Head of caudate nucleus (tissue), 42 donors: ENCODE measurements around the gene HEBP1.

Experiments
- DNase-seq, 42 donors: peaks; one replicate each; pipeline versions ENCODE4 v3.0.0 to v3.0.0-alpha.2; 2020 to 2021; ENCODE audit warnings: mixed read lengths in 7 of 42
- intact Hi-C: fragments of 100-400 bp; cut with DNase I; formaldehyde crosslinking; loops from one replicate; pipeline ENCODE4 v1.15.0; 2022

Gene HEBP1

DNA sequence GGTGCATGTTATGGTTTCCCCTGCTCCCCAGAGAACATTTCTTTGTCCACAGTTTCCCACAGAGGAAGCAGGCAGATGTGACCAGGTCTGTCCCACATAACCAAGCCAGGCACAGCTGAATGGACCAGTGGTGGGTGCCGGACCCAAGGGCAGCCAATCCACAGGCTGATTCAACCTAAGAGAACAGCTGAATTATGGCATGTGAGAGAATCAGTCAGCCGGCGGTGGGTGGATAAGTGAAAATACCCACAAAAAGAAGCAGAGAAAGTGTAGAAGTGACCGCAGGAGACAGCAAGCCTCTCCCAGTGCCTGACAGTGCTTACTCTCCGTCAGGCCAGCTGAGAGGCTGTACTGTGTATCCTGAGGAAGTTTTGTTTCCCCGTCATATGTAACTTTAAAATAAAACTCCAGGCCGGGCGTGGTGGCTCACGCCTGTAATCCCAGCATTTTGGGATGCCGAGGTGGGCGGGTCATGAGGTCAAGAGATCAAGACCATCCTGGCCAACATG, 63.0 kb downstream of the HEBP1 start:
- intact Hi-C loops: no loop called here
- DNase-seq: peak in 2 of 42 donors; percentile 24 to 28

DNA sequence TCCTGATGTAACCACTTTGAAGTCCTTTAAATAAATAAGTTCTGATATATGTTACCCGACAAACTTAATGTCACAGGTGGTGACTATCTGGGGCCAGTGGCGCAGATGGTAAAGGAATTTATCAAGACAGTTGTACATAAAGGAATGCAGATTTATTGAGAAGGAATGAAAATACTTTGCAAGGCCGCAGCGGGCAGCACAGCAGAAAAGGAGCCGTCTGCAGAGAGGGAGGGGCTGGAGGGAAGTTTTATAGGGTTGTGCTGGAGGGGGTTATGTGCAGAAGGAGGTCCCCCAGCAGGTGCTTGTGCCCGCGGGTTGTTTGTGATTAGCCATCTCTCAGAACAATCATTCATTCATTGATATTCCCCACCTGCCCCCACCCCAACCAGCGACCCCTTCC, 65.5 kb downstream of the HEBP1 start:
- intact Hi-C loops: no loop called here
- DNase-seq: peak in 2 of 42 donors; percentile 5 to 20

DNA sequence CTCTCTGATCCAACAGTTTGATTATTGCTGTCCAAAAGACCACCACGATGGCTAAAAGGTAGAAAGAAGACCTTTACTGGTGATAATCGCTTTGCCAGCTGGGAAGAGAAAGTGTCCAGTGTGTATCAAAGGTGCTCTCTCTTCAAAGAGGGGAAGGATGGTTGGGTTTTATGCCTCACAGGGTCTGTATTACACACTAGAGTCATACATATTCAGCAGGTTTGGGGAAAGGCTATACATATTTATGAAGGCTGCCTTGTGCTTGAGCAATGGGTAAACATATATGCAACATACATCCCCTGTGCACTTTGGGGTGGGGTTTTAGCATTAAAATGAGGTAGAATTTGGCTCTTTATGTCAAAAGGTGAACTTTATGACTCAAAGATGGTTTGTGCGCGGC, 66.3 kb downstream of the HEBP1 start:
- intact Hi-C loops: no loop called here
- DNase-seq: peak in 1 of 42 donors; percentile 10

DNA sequence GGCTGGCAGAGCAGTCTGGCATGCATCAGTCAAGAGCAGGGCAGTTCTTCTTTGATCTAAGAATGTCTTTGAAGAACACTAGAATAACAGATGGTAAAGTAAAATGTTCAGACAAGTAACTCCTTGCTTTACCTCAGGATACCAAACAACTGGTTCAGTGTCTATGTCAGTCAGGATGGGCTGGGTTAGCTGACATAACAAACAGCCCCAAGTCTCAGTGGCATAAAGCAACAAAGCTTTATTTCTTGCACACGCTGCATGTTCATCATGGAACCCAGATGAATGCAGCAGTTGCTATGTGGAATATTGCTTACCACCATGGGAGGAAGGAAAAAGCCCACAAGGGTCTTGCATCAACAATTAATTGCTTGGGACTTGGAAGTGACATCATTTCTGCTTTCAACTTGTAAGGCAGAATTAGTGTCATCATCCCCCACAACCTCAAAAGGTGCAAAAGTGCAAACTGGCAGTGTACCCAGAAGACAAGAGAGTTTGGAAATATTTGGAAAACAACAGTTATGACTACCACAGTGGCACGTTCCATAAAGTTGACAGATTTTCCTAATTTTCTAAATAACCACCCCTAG, 69.3 kb downstream of the HEBP1 start:
- intact Hi-C loops: no loop called here
- DNase-seq: no peak

DNA sequence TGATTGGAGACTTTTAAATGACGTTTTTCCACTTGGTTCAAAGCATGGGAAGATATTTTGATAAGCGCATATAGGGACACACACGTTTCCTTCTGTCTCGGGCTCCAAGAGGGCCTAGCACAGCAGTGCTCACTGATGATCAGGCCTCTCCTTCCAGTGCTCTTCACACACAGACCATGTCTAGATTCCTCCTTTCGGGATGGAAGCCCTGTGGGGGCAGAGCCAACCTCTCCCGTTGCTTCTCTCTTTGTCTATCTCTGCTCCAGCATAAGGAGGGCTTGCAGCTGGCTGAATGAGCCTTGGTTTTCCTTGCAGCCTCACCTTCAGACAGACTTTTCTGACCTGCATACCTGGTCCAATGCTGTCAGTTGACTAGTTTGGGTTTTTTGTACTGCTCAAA, 70.4 kb downstream of the HEBP1 start:
- intact Hi-C loops: no loop called here
- peak in 1 of 42 donors; percentile 3 for DNase-seq

DNA sequence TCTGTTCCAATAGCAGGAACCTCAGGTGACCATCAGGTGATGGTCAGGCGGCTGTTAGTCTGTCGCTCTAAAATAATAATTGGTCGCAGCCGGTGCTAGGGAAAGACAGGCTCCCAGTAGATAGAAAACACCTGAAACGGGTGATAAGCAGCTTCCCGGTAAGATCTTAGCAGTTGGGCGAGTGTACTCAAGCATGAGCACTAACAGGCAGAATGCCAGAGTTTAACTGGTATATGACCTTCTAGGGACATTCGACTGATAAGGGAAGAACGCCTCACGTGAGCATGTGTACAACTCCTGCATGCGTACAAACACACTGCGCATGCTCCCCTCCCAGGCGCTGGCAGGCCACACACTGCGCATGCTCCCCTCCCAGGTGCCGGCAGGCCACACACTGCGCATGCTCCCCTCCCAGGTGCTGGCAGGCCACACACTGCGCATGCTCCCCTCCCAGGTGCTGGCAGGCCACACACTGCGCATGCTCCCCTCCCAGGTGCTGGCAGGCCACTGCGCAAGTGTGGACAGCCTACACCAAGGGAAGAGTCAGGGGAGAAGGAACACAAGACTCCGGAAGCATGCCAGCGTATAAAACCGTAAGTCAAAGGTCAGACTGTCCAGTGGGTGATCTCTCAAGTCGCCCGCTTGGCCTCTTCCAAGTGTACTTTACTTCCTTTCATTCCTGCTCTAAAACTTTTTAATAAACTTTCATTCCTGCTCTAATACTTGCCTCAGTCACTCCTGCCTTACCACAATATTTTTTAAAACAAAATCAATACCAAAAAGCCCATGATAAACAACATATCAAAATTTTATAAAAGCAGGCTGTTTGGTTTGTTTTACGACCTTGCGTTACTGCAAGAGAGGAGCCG, 72.6 kb downstream of the HEBP1 start:
- intact Hi-C loops: no loop called here
- DNase-seq: peak in 2 of 42 donors; percentile 18 to 49

DNA sequence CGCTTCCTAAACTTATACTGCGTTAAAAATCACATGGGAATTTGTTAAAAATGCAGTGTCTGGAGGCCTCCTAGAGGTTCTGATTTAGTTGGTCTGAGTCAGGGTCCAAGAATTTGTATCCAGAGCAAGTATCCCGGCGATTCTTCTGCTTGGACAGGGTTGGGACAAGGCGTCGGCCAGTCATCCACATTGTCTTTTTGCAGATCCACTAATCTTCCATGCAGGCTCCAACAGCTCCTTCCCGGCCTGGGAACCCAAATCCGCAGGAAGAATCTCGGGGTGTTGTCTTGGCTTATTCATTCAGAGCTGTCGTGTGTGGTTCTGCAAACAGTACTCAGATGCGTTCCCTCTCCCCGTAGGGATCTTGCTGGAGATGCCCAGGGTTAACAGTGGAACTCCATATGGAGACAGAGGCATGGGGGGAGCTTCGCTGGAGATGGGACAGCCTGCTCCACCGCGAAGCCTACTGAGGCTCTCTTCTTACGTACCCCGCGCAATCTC, 73.4 kb downstream of the HEBP1 start:
- intact Hi-C loops: no loop called here
- DNase-seq: no peak

DNA sequence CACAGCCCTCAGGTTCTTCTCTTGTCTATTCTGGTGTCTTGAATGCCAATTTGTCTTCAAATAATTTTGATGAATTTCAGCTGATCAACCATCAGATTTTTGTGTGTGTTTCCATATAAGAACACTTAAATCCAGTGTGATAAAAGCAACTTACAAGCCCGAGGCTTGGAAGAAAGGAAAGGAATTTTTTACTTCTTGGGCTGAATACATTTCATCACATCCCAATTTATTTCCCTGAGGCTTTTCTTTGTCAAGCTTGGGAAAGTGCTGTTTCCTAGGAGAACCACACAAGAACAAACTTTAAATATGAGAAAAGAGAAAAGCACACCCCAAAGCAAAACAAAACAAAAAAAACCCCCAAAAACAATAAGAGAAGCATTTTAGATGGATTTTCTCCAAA, 74.7 kb downstream of the HEBP1 start:
- DNase-seq: no peak
- intact Hi-C loops: no loop called here
